ENCODE data around the gene RAB13. TPM values are rescaled to one million over a fixed set of nuclear protein-coding genes. Genes with fewer than 3 reads are reported as not detected.
"Not testable (repeated sequence)": the region's sequence is repeated elsewhere in the genome, so short reads cannot be mapped to it uniquely, and the experiment has no call there.

RAB13 gene
- 24.2 and 40.8 TPM in 2 replicates for total RNA-seq

- FAIRE-seq = no peak
These were observed at the start of gene RAB13 for GRCh38 chr1:153985941-153986761. Gene RAB13 (minus strand): TSS chr1:153986339. CDS start chr1:153986236, 103 bp downstream.

GRCh38 chr1:154033697-154034096, 47.6 kb upstream of the RAB13 start:
- not testable (repeated sequence) for H3K36me3 ChIP-seq (ENCODE audit: control insufficient read depth, insufficient read depth, low read length); FAIRE-seq; H3K27me3 ChIP-seq (ENCODE audit: control insufficient read depth, insufficient read depth, low read length); DNase-seq (ENCODE audit: low read depth); H3K4me3 ChIP-seq (ENCODE audit: low read depth, low read length)

More at GRCh38 chr1:153985941-153986761, at the start of gene RAB13:
- peak; percentile 71 for DNase-seq (ENCODE audit: low read depth)
- peaks cover 4% of the 10 kb centered on the region for H3K36me3 ChIP-seq (ENCODE audit: control insufficient read depth, insufficient read depth, low read length)
- no peak for TF ChIP-seq CTCF (IDR thresholded peaks at IDR 0.05; ENCODE audit: insufficient read depth, low read length, severe bottlenecking)
- peak within 1 kb of the TSS; percentile 37 for H3K4me3 ChIP-seq (ENCODE audit: low read depth, low read length)
- H3K27me3 ChIP-seq (ENCODE audit: control insufficient read depth, insufficient read depth, low read length) = no peaks in the 10 kb centered on the region

- no peak for FAIRE-seq
- Histone ChIP-seq H3K27me3 (ENCODE audit: control insufficient read depth, insufficient read depth, low read length) (no peaks in the 10 kb centered on the region), H3K36me3 (ENCODE audit: control insufficient read depth, insufficient read depth, low read length) (no peaks in the 10 kb centered on the region), H3K4me3 (ENCODE audit: low read depth, low read length) (no peak overlapping the region)
- TF ChIP-seq CTCF (IDR thresholded peaks at IDR 0.05; ENCODE audit: insufficient read depth, low read length, severe bottlenecking) = no peak
- DNase-seq (ENCODE audit: low read depth) = no peak
These were observed 33.8 kb upstream of the RAB13 start for GRCh38 chr1:154019940-154020339.

- no peak overlapping the region for H3K4me3 ChIP-seq (ENCODE audit: low read depth, low read length)
- no peaks in the 10 kb centered on the region for H3K36me3 ChIP-seq (ENCODE audit: control insufficient read depth, insufficient read depth, low read length)
- DNase-seq (ENCODE audit: low read depth) (no peak), FAIRE-seq (no peak)
- TF ChIP-seq CTCF (IDR thresholded peaks at IDR 0.05; ENCODE audit: insufficient read depth, low read length, severe bottlenecking) = no peak
- H3K27me3 ChIP-seq (ENCODE audit: control insufficient read depth, insufficient read depth, low read length) = no peaks in the 10 kb centered on the region
These were observed 33.1 kb upstream of the RAB13 start for GRCh38 chr1:154019269-154019668.

GRCh38 chr1:154014154-154014907, 28.2 kb upstream of the RAB13 start:
- Histone ChIP-seq H3K4me3 (ENCODE audit: low read depth, low read length) (no peak overlapping the region), H3K27me3 (ENCODE audit: control insufficient read depth, insufficient read depth, low read length) (no peaks in the 10 kb centered on the region), H3K36me3 (ENCODE audit: control insufficient read depth, insufficient read depth, low read length) (no peaks in the 10 kb centered on the region)
- DNase-seq (ENCODE audit: low read depth) (peak; percentile 53), FAIRE-seq (no peak)
- TF ChIP-seq CTCF (IDR thresholded peaks at IDR 0.05; ENCODE audit: insufficient read depth, low read length, severe bottlenecking) = no peak

- H3K36me3 ChIP-seq (ENCODE audit: control insufficient read depth, insufficient read depth, low read length); FAIRE-seq; H3K4me3 ChIP-seq (ENCODE audit: low read depth, low read length); H3K27me3 ChIP-seq (ENCODE audit: control insufficient read depth, insufficient read depth, low read length); DNase-seq (ENCODE audit: low read depth): not testable (repeated sequence)
These were observed 26.4 kb upstream of the RAB13 start for GRCh38 chr1:154012543-154012942.
